PC-9 (cell line): Measurements from ENCODE around the gene ING3. TPM values are rescaled to one million over a fixed set of nuclear protein-coding genes. Genes with fewer than 3 reads are reported as not detected.

ENCODE experiments used
- BruUV-seq: library from RNA; stranded (reverse); fragments of 400-500 nt; replicated peaks from 2 replicates; lab custom pipeline; 2021; lab: Mats Ljungman, UMichigan
- CTCF ChIA-PET: fragments of 300-600 bp; sonication (Branson Sonifier 250); formaldehyde crosslinking; loops from one replicate; lab custom pipeline; 2022; ENCODE audit warnings: antibody characterized with exemption; lab: Charles Lee
- POLR2A ChIA-PET: fragments of 300-600 bp; sonication (Branson Sonifier 250); formaldehyde crosslinking; loops from one replicate; lab custom pipeline; 2022; ENCODE audit warnings: antibody characterized with exemption; ENCODE audit not compliant: unreplicated experiment; lab: Charles Lee
- DNase-seq, 2 experiments: peaks; one replicate each; pipeline versions ENCODE4 v3.0.0 to v3.0.0-alpha.2; 2015 to 2022; ENCODE audit warnings: mixed read lengths in 1 of 2
- H2AFZ ChIP-seq: fragments of 200-600 bp; sonication (generic); 2 replicates; pipeline ENCODE4 v1.8.1; 2017; ENCODE audit warnings: antibody characterized with exemption
- H3F3A ChIP-seq: fragments of 200-600 bp; sonication (generic); 2 replicates; pipeline ENCODE4 v1.8.1; 2017; ENCODE audit warnings: antibody characterized with exemption, mild to moderate bottlenecking, low read depth; ENCODE audit not compliant: insufficient read depth
- H3K27ac ChIP-seq: fragments of 200-600 bp; sonication (generic); 2 replicates; pipeline ENCODE4 v1.6.1; 2016; ENCODE audit warnings: mixed run types
- H3K27me3 ChIP-seq: fragments of 200-600 bp; sonication (generic); 2 replicates; pipeline ENCODE4 v1.6.1; 2016; ENCODE audit warnings: low read depth, mixed run types; ENCODE audit not compliant: insufficient read depth
- H3K36me3 ChIP-seq: fragments of 200-600 bp; sonication (generic); 2 replicates; pipeline ENCODE4 v1.6.1; 2016; ENCODE audit warnings: low read depth, mixed run types
- H3K4me1 ChIP-seq: fragments of 200-600 bp; sonication (generic); replicated peaks from 2 replicates; pipeline ENCODE4 v1.6.1; 2016; ENCODE audit warnings: mixed run types; ENCODE audit not compliant: insufficient read depth
- H3K4me2 ChIP-seq: fragments of 200-600 bp; sonication (generic); 2 replicates; pipeline ENCODE4 v1.6.1; 2017; ENCODE audit warnings: mixed run types
- H3K4me3 ChIP-seq: fragments of 200-600 bp; sonication (generic); 2 replicates; pipeline ENCODE4 v1.6.1; 2016; ENCODE audit warnings: mixed run types
- H3K79me2 ChIP-seq: fragments of 200-600 bp; sonication (generic); 2 replicates; pipeline ENCODE4 v1.6.1; 2017; ENCODE audit warnings: low read depth, mixed run types
- H3K9me2 ChIP-seq: fragments of 200-600 bp; sonication (generic); 2 replicates; pipeline ENCODE4 v1.8.1; 2017; ENCODE audit warnings: mild to moderate bottlenecking; ENCODE audit not compliant: insufficient read depth
- H3K9me3 ChIP-seq: fragments of 200-600 bp; sonication (generic); 2 replicates; pipeline ENCODE4 v1.8.1; 2016; ENCODE audit warnings: low read depth; ENCODE audit not compliant: insufficient read depth
- H4K20me1 ChIP-seq: fragments of 200-600 bp; sonication (generic); 2 replicates; pipeline ENCODE4 v1.8.1; 2017; ENCODE audit not compliant: insufficient read depth
- EZH2 ChIP-seq: fragments of 200-600 bp; sonication (generic); IDR thresholded peaks from 2 replicates; pipeline ENCODE4 v1.8.0; 2017; ENCODE audit warnings: antibody characterized with exemption, low read depth
- intact Hi-C: fragments of 100-400 bp; cut with micrococcal nuclease; formaldehyde crosslinking; loops from one replicate; pipeline ENCODE4 v1.10.0; 2022; ENCODE audit not compliant: unreplicated experiment
- total RNA-seq: library from RNA; stranded (reverse); gene quantifications from 2 replicates; pipeline ENCODE4 v1.2.3, GENCODE V29; 2021
- TF ChIP-seq, protein P1 (sequence below): fragments of 200-600 bp; sonication (generic); conservative IDR thresholded peaks from 2 replicates; pipeline ENCODE4 v1.6.1; 2017; ENCODE audit warnings: mixed run types, antibody characterized with exemption, mild to moderate bottlenecking, moderate library complexity

ING3 gene
- total RNA-seq, 1 experiment from 2014 or later: 16.4 TPM

DNA sequence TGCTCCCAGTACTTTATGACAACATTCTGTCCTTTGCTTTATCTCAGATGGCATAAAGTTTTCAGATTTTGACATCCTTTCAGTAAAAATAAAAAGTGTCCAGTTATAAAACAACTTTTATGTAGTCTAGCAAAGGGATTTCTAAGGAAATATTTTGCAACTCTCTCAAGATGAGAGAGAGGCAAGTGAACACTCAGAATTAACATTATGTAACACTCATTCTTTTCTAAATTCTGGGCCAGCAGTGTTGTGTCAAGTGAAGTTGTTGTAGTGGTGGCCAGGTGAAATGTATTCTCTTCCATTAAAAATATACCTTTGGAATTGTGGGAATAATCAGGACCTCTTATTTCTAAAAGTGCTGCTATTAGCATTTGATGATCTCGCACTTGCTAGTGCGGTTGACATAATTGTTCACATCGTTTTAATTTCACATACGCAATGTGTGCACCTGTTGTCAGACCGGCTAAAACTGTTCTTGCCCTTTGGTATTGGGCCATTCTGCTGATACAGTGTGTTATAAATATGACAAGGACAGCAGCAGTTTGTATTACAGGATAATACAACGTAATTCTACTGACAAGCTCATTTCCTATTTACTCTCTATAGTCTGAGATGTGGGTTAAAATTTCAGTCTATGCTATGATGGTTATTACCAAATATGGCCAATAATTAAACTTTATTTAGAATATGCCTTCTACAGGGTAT, 61.7 kb downstream of the ING3 start:
- TF ChIP-seq EZH2: no peak
- TF ChIP-seq, protein P1, sequence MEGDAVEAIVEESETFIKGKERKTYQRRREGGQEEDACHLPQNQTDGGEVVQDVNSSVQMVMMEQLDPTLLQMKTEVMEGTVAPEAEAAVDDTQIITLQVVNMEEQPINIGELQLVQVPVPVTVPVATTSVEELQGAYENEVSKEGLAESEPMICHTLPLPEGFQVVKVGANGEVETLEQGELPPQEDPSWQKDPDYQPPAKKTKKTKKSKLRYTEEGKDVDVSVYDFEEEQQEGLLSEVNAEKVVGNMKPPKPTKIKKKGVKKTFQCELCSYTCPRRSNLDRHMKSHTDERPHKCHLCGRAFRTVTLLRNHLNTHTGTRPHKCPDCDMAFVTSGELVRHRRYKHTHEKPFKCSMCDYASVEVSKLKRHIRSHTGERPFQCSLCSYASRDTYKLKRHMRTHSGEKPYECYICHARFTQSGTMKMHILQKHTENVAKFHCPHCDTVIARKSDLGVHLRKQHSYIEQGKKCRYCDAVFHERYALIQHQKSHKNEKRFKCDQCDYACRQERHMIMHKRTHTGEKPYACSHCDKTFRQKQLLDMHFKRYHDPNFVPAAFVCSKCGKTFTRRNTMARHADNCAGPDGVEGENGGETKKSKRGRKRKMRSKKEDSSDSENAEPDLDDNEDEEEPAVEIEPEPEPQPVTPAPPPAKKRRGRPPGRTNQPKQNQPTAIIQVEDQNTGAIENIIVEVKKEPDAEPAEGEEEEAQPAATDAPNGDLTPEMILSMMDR: no peak
- no peak overlapping the region for H3K27ac ChIP-seq
- intact Hi-C loops: no loop called here
- H3K4me3 ChIP-seq: no peak overlapping the region
- no peaks in the 10 kb centered on the region for H3K36me3 ChIP-seq
- no peaks in the 10 kb centered on the region for H3K79me2 ChIP-seq
- H3K4me1 ChIP-seq: peaks cover 9% of the 10 kb centered on the region; the same call in 1 of the 2 replicates
- H3F3A ChIP-seq: no peaks in the 10 kb centered on the region
- H3K27me3 ChIP-seq: no peaks in the 10 kb centered on the region
- no TSS peak for BruUV-seq
- no peaks in the 10 kb centered on the region for H3K9me2 ChIP-seq
- no peaks in the 10 kb centered on the region for H3K9me3 ChIP-seq
- H2AFZ ChIP-seq: no peak overlapping the region
- POLR2A ChIA-PET: no interaction called here
- H3K4me2 ChIP-seq: no peak overlapping the region
- H4K20me1 ChIP-seq: no peaks in the 10 kb centered on the region
- no peak for DNase-seq
- CTCF ChIA-PET: no interaction called here

DNA sequence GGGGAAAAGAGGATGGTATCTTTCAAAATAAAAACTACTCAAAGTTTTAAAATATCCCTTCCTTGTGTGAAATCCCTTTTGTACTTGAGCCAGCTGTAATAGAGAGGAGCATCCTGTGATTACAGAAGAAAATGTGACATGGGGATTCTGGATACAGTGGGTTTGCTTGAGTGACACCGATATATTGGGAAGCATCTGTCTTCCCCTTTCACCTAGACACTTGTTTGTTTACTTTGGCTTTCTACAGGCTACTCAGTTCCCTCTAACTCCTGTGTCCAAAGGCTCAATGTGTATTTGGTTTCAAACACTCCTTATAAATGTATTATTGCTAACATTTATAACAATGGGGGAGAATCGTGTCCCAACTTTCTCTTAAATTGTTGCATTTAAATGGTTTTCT, 62.3 kb downstream of the ING3 start:
- Histone ChIP-seq H3K79me2 (no peaks in the 10 kb centered on the region), H4K20me1 (no peaks in the 10 kb centered on the region), H3F3A (no peaks in the 10 kb centered on the region), H3K9me2 (no peaks in the 10 kb centered on the region), H3K4me2 (no peak overlapping the region), H3K4me1 (peaks cover 9% of the 10 kb centered on the region; the same call in 1 of the 2 replicates), H3K9me3 (no peaks in the 10 kb centered on the region), H3K36me3 (no peaks in the 10 kb centered on the region), H3K27ac (no peak overlapping the region), H3K27me3 (no peaks in the 10 kb centered on the region), H2AFZ (no peak overlapping the region), H3K4me3 (no peak overlapping the region)
- POLR2A ChIA-PET: no interaction called here
- no peak for TF ChIP-seq EZH2
- TF ChIP-seq, protein P1: no peak
- CTCF ChIA-PET: no interaction called here
- no TSS peak for BruUV-seq
- no peak for DNase-seq
- intact Hi-C loops: no loop called here

DNA sequence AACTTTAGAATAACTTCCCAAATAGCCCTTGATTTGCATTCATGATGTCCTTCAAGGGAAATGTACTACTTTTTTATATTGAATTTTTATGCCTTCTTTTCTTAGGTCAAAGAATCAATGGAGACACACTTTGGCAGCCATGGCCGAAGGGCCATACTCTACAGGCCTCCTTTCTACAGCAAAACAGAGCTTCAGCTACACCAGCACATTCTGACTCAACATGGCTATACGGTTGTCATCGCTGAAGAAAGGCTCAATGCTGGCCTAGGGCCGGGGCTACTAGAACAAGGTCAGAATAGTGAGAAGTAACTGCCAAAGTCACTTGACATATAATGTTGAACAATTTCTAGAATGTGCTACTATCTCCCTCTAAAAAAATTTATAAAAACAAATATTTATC, 65.0 kb downstream of the ING3 start:
- no TSS peak for BruUV-seq
- no peak overlapping the region for H3K27ac ChIP-seq
- no peaks in the 10 kb centered on the region for H3K79me2 ChIP-seq
- H3K27me3 ChIP-seq: no peaks in the 10 kb centered on the region
- TF ChIP-seq, protein P1: no peak
- TF ChIP-seq EZH2: no peak
- no peak overlapping the region for H3K4me3 ChIP-seq
- no peaks in the 10 kb centered on the region for H3K9me3 ChIP-seq
- peaks cover 19% of the 10 kb centered on the region; the same call in 1 of the 2 replicates for H3K4me1 ChIP-seq
- ChIA-PET CTCF (no interaction called here), POLR2A (no interaction called here)
- H3K4me2 ChIP-seq: no peak overlapping the region
- no peaks in the 10 kb centered on the region for H4K20me1 ChIP-seq
- no peak overlapping the region for H2AFZ ChIP-seq
- H3K9me2 ChIP-seq: no peaks in the 10 kb centered on the region
- H3K36me3 ChIP-seq: no peaks in the 10 kb centered on the region
- DNase-seq: no peak
- intact Hi-C loops: no loop called here
- H3F3A ChIP-seq: peaks cover 4% of the 10 kb centered on the region
